Measurements from ENCODE around the gene SULT1A2. TPM values are rescaled to one million over a fixed set of nuclear protein-coding genes. Genes with fewer than 3 reads are reported as not detected.

SULT1A2 gene
- total RNA-seq, 1 donor from 2014 or later: not detected

DNA sequence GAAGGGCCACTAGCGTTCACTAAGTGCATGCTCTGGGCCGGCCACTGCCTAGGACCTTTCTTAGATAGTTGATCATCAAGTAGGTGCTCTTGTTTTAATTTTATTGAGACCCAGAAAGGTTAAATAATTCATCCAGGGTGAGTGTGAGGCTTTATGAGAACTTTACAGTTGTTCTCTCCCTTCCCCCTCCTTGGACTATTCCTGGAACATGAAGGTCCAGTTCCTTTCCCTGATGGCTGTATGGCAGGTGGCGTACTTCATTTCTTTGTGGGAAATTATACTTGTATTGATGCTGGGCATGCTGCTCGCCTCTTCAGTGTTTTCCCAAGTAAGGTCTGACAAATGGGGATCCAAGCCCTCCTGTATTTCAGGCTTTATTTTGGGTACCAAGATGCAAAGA is 34.7 kb downstream of the SULT1A2 start:
- H3K4me3 ChIP-seq (ENCODE audit: low read depth, low read length): no peak overlapping the region
- no peak for DNase-seq (ENCODE audit: low read depth)
- TF ChIP-seq, protein P1, sequence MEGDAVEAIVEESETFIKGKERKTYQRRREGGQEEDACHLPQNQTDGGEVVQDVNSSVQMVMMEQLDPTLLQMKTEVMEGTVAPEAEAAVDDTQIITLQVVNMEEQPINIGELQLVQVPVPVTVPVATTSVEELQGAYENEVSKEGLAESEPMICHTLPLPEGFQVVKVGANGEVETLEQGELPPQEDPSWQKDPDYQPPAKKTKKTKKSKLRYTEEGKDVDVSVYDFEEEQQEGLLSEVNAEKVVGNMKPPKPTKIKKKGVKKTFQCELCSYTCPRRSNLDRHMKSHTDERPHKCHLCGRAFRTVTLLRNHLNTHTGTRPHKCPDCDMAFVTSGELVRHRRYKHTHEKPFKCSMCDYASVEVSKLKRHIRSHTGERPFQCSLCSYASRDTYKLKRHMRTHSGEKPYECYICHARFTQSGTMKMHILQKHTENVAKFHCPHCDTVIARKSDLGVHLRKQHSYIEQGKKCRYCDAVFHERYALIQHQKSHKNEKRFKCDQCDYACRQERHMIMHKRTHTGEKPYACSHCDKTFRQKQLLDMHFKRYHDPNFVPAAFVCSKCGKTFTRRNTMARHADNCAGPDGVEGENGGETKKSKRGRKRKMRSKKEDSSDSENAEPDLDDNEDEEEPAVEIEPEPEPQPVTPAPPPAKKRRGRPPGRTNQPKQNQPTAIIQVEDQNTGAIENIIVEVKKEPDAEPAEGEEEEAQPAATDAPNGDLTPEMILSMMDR (IDR thresholded peaks at IDR 0.05; ENCODE audit: insufficient read depth, low read length, severe bottlenecking): no peak
- no peaks in the 10 kb centered on the region for H3K27me3 ChIP-seq (ENCODE audit: control insufficient read depth, insufficient read depth, low read length)
- FAIRE-seq: no peak
- no peaks in the 10 kb centered on the region for H3K36me3 ChIP-seq (ENCODE audit: control insufficient read depth, insufficient read depth, low read length)

DNA sequence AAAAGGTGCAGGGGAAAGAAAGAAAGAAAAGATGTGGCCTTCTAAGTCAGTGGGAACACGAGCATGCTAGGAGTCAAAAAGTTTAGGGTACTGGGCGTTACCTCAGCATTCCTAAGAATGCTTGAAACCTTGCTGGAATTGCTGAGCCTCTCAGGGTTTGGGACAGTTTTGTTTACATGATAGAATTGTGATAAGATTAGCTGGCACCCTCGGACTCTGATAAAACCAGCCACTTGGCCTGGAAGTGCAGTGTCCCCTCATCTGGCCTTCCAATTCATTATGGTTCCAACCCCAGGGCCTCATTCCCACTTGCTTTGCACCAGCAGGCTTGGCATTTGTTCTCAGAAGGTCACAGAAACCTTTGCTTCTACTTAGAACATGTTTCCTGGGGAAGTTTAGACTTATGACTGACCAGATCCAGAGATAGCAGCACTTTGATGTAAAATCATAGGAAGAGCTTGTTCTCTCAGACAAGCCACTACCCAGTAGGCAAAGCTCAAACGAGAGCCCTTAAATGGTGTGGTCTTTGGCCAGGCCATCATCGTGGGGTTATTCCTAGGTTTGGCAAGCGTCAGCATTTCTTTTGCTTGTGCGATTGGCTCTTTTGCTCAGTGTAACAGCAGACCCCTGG is 35.2 kb downstream of the SULT1A2 start:
- DNase-seq (ENCODE audit: low read depth) (no peak), FAIRE-seq (no peak)
- no peak overlapping the region for H3K4me3 ChIP-seq (ENCODE audit: low read depth, low read length)
- no peaks in the 10 kb centered on the region for H3K36me3 ChIP-seq (ENCODE audit: control insufficient read depth, insufficient read depth, low read length)
- TF ChIP-seq, protein P1 (IDR thresholded peaks at IDR 0.05; ENCODE audit: insufficient read depth, low read length, severe bottlenecking): no peak
- no peaks in the 10 kb centered on the region for H3K27me3 ChIP-seq (ENCODE audit: control insufficient read depth, insufficient read depth, low read length)

DNA sequence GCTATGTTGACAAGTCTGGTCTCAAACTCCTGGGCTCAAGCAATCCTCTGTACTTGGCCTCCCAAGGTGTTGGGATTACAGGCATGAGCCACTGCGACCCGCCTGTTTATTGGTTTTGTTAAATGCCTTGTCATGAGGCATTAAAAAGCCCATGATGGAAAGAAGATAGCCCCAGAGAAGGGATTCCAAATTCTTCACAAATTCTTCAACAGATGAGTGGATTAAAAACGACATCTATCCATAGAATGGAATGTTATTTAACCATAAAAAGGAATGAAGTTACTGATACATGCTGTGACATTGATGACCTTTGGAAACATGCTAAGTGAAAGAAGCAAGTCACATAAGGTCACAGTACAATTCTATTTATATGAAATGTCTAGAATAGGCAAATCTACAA is 38.4 kb downstream of the SULT1A2 start:
- Histone ChIP-seq H3K4me3 (ENCODE audit: low read depth, low read length) (no peak overlapping the region), H3K27me3 (ENCODE audit: control insufficient read depth, insufficient read depth, low read length) (no peaks in the 10 kb centered on the region), H3K36me3 (ENCODE audit: control insufficient read depth, insufficient read depth, low read length) (no peaks in the 10 kb centered on the region)
- TF ChIP-seq, protein P1 (IDR thresholded peaks at IDR 0.05; ENCODE audit: insufficient read depth, low read length, severe bottlenecking): no peak
- no peak for DNase-seq (ENCODE audit: low read depth)
- no peak for FAIRE-seq

DNA sequence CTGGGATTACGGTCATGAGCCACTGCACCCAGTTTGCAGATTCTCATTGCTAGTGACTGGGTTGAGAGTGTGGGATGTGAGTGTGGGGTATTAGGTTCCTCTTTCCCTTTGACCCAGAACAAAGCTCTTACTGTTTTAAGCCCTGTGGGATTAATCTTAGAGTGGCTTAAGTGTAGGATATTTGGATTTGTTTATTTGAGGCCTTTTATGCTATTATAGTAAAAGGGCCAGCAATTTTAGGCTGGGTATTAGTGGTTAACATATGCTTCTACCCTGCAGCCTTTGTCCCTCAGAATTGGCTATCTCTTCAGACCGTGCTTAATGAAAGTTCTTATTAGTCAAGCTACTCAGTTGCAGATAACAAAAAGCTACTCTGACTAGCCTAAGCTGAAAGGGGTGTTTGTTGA is 39.9 kb downstream of the SULT1A2 start:
- TF ChIP-seq, protein P1 (IDR thresholded peaks at IDR 0.05; ENCODE audit: insufficient read depth, low read length, severe bottlenecking): no peak
- H3K4me3 ChIP-seq (ENCODE audit: low read depth, low read length): no peak overlapping the region
- no peaks in the 10 kb centered on the region for H3K36me3 ChIP-seq (ENCODE audit: control insufficient read depth, insufficient read depth, low read length)
- no peaks in the 10 kb centered on the region for H3K27me3 ChIP-seq (ENCODE audit: control insufficient read depth, insufficient read depth, low read length)
- DNase-seq (ENCODE audit: low read depth): no peak
- FAIRE-seq: no peak

DNA sequence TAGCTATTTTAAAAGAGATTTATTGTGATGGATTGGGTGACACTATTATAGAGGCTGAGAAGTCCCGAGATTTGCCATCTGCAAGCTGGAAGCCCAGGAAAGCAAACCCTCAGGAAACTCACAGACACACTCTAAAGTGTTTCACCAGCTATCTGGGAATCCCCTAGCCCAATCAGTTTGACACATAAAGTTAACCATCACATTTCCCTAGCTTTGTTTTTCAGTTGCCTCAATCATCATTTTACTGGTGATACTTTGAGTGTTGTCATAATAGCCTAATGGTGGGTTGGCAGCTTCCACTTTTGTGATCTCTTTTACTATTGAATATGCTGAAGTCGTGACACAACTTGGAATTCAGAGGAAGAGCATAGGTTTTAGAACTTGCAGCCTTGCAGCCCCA is 41.3 kb downstream of the SULT1A2 start:
- Histone ChIP-seq H3K36me3 (ENCODE audit: control insufficient read depth, insufficient read depth, low read length) (no peaks in the 10 kb centered on the region), H3K27me3 (ENCODE audit: control insufficient read depth, insufficient read depth, low read length) (no peaks in the 10 kb centered on the region), H3K4me3 (ENCODE audit: low read depth, low read length) (no peak overlapping the region)
- DNase-seq (ENCODE audit: low read depth): no peak
- TF ChIP-seq, protein P1 (IDR thresholded peaks at IDR 0.05; ENCODE audit: insufficient read depth, low read length, severe bottlenecking): no peak
- no peak for FAIRE-seq
